Activated T-cell treated with anti-CD3 and anti-CD28 coated beads, Interleukin-2, amount 50 U/mL, for 24 hours (primary cell): ENCODE measurements around the gene MRPS34.
A peak's percentile ranks its signal among the peaks of the same experiment; 100 is the strongest.

ENCODE experiments used
- DNase-seq: peaks from one replicate; pipeline ENCODE4 v3.0.0-alpha.2; 2020
- H3K27ac Mint-ChIP-seq: 2 replicates; pipeline ENCODE4 v1.8.0; 2020; ENCODE audit warnings: mild to moderate bottlenecking, mixed read lengths
- H3K27me3 Mint-ChIP-seq: 2 replicates; pipeline ENCODE4 v1.8.0; 2020; ENCODE audit warnings: mixed read lengths
- H3K36me3 Mint-ChIP-seq: 2 replicates; pipeline ENCODE4 v1.8.0; 2020; ENCODE audit warnings: low read depth, mixed read lengths
- H3K4me1 Mint-ChIP-seq: 2 replicates; pipeline ENCODE4 v1.8.0; 2020; ENCODE audit warnings: low read depth, mixed read lengths
- H3K4me3 Mint-ChIP-seq: 2 replicates; pipeline ENCODE4 v1.8.0; 2020; ENCODE audit warnings: mild to moderate bottlenecking, moderate library complexity, mixed read lengths
- H3K9me3 Mint-ChIP-seq: 2 replicates; pipeline ENCODE4 v1.8.0; 2020; ENCODE audit warnings: mixed read lengths

The MRPS34 gene

DNA sequence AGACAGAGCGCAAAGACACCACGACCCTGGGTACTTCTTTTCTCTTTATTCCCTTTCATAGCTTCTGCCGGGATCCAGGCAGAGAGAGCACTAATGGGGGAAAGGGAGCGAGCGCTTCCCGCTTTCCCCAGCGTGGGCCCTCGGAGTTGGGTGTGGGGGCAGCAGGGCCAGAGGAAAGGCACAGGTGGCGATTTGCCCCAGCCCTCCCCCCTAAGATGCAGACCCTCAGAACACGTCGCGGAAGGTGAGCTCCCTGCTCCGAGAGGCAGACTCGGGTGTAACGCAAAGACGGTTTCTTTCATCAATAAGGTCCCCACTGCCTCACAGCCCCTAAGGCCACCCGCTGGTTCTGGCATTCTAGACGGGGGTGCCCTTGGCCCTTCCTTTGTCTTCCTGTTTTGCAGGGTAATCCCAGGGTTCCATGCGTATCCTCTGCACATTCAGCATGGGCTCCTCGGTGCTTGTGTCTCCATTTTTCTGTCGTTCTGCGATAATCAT lies 1.0 kb downstream of the MRPS34 start:
- Mint-ChIP-seq H3K4me1 (peaks cover 20% of the 10 kb centered on the region), H3K36me3 (peaks cover 65% of the 10 kb centered on the region), H3K9me3 (no peaks in the 10 kb centered on the region), H3K27me3 (no peaks in the 10 kb centered on the region), H3K4me3 (peak overlapping the region; percentile 96), H3K27ac (peak overlapping the region; percentile 99)
- DNase-seq, result no peak

GRCh38 chr16:1771188-1771863 lies 1.6 kb downstream of the MRPS34 start, which contains the start of gene NME3:
Gene NME3, minus strand, starts transcription at chr16:1771543. Its CDS starts 9 bp downstream, at chr16:1771534.
- Mint-ChIP-seq H3K27me3 (no peaks in the 10 kb centered on the region), H3K4me1 (peaks cover 20% of the 10 kb centered on the region), H3K36me3 (peaks cover 62% of the 10 kb centered on the region), H3K27ac (peak within 1 kb of the TSS; percentile 99), H3K9me3 (no peaks in the 10 kb centered on the region), H3K4me3 (peak within 1 kb of the TSS; percentile 96)
- peak; percentile 91 for DNase-seq

- Mint-ChIP-seq H3K27ac (peak overlapping the region; percentile 89), H3K36me3 (peaks cover 65% of the 10 kb centered on the region), H3K4me1 (peaks cover 20% of the 10 kb centered on the region), H3K4me3 (peak overlapping the region; percentile 96), H3K9me3 (no peaks in the 10 kb centered on the region), H3K27me3 (no peaks in the 10 kb centered on the region)
- DNase-seq, result peak; percentile 77
These were observed 2.4 kb downstream of the MRPS34 start for GRCh38 chr16:1770328-1771187.

GRCh38 chr16:1769402-1770300 lies 3.3 kb downstream of the MRPS34 start:
- H3K4me1 Mint-ChIP-seq, result peaks cover 16% of the 10 kb centered on the region
- peak overlapping the region; percentile 89 for H3K27ac Mint-ChIP-seq
- H3K9me3 Mint-ChIP-seq, result no peaks in the 10 kb centered on the region
- peaks cover 65% of the 10 kb centered on the region for H3K36me3 Mint-ChIP-seq
- peak overlapping the region; percentile 96 for H3K4me3 Mint-ChIP-seq
- H3K27me3 Mint-ChIP-seq, result no peaks in the 10 kb centered on the region
- no peak for DNase-seq

DNA sequence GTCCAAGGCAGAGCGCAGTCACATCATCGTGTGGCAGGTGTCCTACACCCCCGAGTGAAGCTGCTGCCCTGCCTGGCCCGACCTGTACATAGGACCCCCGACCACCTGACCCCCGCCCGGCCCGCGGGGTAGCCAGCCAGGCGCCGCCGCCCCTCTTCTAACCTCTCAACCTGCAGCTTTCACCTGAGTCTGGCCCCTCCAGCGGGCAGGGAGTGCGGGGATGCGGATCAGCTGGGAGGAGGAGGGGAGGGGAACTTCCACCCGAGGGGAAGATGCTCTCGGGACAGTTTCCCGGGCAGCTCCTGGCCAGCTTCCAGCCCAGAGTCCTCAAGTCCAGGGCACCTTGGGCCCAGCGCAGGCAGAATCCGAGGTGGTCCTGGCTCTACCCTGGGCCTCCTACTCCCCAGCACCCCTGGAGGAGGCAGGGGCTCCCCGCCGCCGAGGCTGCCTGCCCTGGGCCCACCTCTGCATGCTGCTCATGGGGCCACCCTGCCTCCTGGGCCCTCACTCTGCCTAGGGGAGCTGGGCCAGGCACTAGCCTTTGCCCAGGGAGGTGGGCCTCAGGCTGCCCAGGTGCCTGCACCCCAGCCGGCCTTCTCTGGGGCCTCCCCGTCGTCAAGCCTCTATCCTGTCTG lies 4.0 kb downstream of the MRPS34 start:
- no peaks in the 10 kb centered on the region for H3K27me3 Mint-ChIP-seq
- H3K9me3 Mint-ChIP-seq, result no peaks in the 10 kb centered on the region
- DNase-seq, result no peak
- H3K4me3 Mint-ChIP-seq, result no peak overlapping the region
- H3K36me3 Mint-ChIP-seq, result peaks cover 64% of the 10 kb centered on the region
- H3K27ac Mint-ChIP-seq, result peak overlapping the region; percentile 69
- peaks cover 11% of the 10 kb centered on the region for H3K4me1 Mint-ChIP-seq

GRCh38 chr16:1768061-1768766 lies 4.7 kb downstream of the MRPS34 start:
- Mint-ChIP-seq H3K36me3 (peaks cover 63% of the 10 kb centered on the region), H3K9me3 (no peaks in the 10 kb centered on the region), H3K27me3 (no peaks in the 10 kb centered on the region), H3K27ac (peak overlapping the region; percentile 69), H3K4me1 (peaks cover 9% of the 10 kb centered on the region), H3K4me3 (no peak overlapping the region)
- DNase-seq, result no peak

- Mint-ChIP-seq H3K4me1 (peaks cover 9% of the 10 kb centered on the region), H3K4me3 (no peak overlapping the region), H3K27me3 (no peaks in the 10 kb centered on the region), H3K36me3 (peaks cover 68% of the 10 kb centered on the region), H3K27ac (peak overlapping the region; percentile 69), H3K9me3 (no peaks in the 10 kb centered on the region)
- no peak for DNase-seq
These were observed 5.6 kb downstream of the MRPS34 start for GRCh38 chr16:1767116-1767994.

DNA sequence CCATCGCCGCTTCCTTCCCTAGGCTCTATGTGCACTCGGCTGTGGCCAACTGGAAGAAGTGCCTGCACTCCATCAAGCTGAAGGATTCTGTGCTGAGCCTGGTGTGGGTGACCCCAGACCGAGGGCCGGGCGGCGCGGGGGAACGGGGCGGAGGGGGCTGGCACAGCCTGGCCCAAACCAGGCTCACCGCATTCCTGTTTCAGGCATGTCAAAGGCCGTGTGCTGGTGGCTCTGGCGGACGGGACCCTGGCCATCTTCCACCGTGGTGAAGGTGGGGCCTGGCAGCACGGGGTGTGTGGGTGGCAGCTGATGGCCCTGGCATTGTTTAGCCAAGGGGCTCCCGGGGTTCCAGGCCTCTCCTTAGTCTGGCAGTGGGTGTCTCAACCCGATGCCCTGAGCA lies 6.2 kb downstream of the MRPS34 start:
- H3K36me3 Mint-ChIP-seq, result peaks cover 67% of the 10 kb centered on the region
- DNase-seq, result no peak
- peak overlapping the region; percentile 69 for H3K27ac Mint-ChIP-seq
- peaks cover 9% of the 10 kb centered on the region for H3K4me1 Mint-ChIP-seq
- no peaks in the 10 kb centered on the region for H3K9me3 Mint-ChIP-seq
- H3K4me3 Mint-ChIP-seq, result no peak overlapping the region
- no peaks in the 10 kb centered on the region for H3K27me3 Mint-ChIP-seq

- DNase-seq, result no peak
- Mint-ChIP-seq H3K9me3 (no peaks in the 10 kb centered on the region), H3K36me3 (peaks cover 70% of the 10 kb centered on the region), H3K4me3 (no peak overlapping the region), H3K27me3 (no peaks in the 10 kb centered on the region), H3K4me1 (peaks cover 9% of the 10 kb centered on the region), H3K27ac (peak overlapping the region; percentile 33)
These were observed 6.7 kb downstream of the MRPS34 start for GRCh38 chr16:1766231-1766630.

- Mint-ChIP-seq H3K4me3 (no peak overlapping the region), H3K27ac (peak overlapping the region; percentile 33), H3K36me3 (peaks cover 74% of the 10 kb centered on the region), H3K4me1 (peaks cover 9% of the 10 kb centered on the region), H3K9me3 (no peaks in the 10 kb centered on the region), H3K27me3 (no peaks in the 10 kb centered on the region)
- DNase-seq, result no peak
These were observed 7.1 kb downstream of the MRPS34 start for GRCh38 chr16:1765826-1766225.

GRCh38 chr16:1764971-1765370 lies 8.0 kb downstream of the MRPS34 start:
- DNase-seq, result no peak
- Mint-ChIP-seq H3K27ac (no peak overlapping the region), H3K4me1 (peaks cover 3% of the 10 kb centered on the region), H3K27me3 (no peaks in the 10 kb centered on the region), H3K9me3 (no peaks in the 10 kb centered on the region), H3K36me3 (peaks cover 75% of the 10 kb centered on the region), H3K4me3 (no peak overlapping the region)

DNA sequence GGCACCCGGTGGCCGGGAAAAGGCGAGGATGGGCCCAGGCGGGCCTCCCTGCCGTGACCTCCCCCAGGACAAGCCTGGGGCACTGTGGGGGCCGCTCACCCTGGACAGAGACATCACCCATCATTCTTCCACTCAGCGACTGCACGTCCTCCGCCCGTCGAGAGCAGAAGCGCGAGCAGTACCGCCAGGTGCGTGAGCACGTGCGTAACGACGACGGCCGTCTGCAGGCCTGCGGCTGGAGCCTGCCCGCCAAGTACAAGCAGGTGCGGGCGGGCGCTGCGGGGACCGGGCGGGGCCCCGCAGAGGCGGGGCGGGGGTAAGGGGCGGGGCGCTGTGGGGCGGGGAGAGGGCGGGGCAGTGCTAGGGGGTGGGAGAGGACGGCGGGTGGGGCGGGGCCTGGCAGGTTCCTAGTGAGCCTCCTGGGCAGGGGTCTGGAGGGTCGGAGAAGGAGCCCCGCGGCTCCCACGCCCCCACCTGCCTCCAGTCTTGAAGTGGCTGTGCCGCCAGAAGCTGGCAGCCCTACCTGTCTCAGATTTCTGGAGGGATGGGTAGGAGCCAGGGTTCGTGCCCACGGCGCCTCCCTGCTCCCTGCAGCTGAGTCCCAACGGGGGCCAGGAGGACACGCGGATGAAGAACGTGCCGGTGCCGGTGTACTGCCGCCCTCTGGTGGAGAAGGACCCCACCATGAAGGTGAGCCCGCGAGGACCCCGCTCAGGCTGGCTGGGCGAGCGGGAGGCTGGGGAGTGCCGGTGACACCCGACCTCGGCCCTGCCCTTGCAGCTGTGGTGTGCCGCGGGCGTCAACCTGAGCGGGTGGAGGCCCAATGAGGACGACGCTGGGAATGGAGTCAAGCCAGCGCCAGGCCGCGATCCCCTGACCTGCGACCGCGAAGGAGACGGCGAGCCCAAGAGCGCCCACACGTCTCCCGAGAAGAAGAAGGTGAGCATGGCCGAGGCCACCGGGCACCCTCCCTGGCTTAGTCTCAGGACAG lies 9.1 kb downstream of the MRPS34 start:
- Mint-ChIP-seq H3K36me3 (peaks cover 76% of the 10 kb centered on the region), H3K9me3 (no peaks in the 10 kb centered on the region), H3K4me1 (no peaks in the 10 kb centered on the region)

More for the DNA sequence above, 9.1 kb downstream of the MRPS34 start:
- Mint-ChIP-seq H3K27ac (no peak overlapping the region), H3K4me3 (no peak overlapping the region), H3K27me3 (no peaks in the 10 kb centered on the region)
- DNase-seq, result no peak
